Stimulated activated effector memory CD8-positive, alpha-beta T cell treated with anti-CD3 and anti-CD28 coated beads, Interleukin-12 subunit alpha, Interleukin-12 subunit beta, amount 100 ng/mL, for 72 hours (primary cell): ENCODE measurements around the gene SNAP29.
"Not testable (repeated sequence)": the region's sequence is repeated elsewhere in the genome, so short reads cannot be mapped to it uniquely, and the experiment has no call there.

ENCODE experiments used
- ATAC-seq: fragments of 150-1000 bp; cut with Tn5 transposase; 2 replicates; pipeline ENCODE4 v1.10.0; 2021
- DNase-seq, 2 donors: peaks; one replicate each; pipeline ENCODE4 v3.0.0; 2021 to 2022; ENCODE audit warnings: low spot score in 2 of 2
- H3K27ac Mint-ChIP-seq: one replicate; pipeline ENCODE4 v1.8.0; 2022; ENCODE audit warnings: mild to moderate bottlenecking, mixed read lengths
- H3K36me3 Mint-ChIP-seq: one replicate; pipeline ENCODE4 v1.8.0; 2022; ENCODE audit warnings: mild to moderate bottlenecking, mixed read lengths
- H3K4me1 Mint-ChIP-seq: one replicate; pipeline ENCODE4 v1.8.0; 2022; ENCODE audit warnings: mixed read lengths
- H3K4me3 Mint-ChIP-seq: one replicate; pipeline ENCODE4 v1.8.0; 2022; ENCODE audit warnings: mild to moderate bottlenecking, mixed read lengths
- H3K9me3 Mint-ChIP-seq: one replicate; pipeline ENCODE4 v1.8.0; 2022; ENCODE audit warnings: mixed read lengths

The SNAP29 gene

GRCh38 chr22:20918663-20919218 lies 59.9 kb downstream of the SNAP29 start:
- Mint-ChIP-seq H3K4me3 (peak overlapping the region; percentile 69), H3K27ac (peak overlapping the region; percentile 92), H3K4me1 (peaks cover 40% of the 10 kb centered on the region), H3K36me3 (peaks cover 57% of the 10 kb centered on the region), H3K9me3 (no peaks in the 10 kb centered on the region)
- no peak for ATAC-seq
- no peak for DNase-seq

GRCh38 chr22:20919718-20920117 lies 60.9 kb downstream of the SNAP29 start:
- DNase-seq (no peak), ATAC-seq (no peak)
- Mint-ChIP-seq H3K4me1 (peaks cover 44% of the 10 kb centered on the region), H3K27ac (peak overlapping the region; percentile 92), H3K4me3 (peak overlapping the region; percentile 69), H3K36me3 (peaks cover 67% of the 10 kb centered on the region), H3K9me3 (no peaks in the 10 kb centered on the region)

GRCh38 chr22:20920881-20921203 lies 62.0 kb downstream of the SNAP29 start:
- H3K36me3 Mint-ChIP-seq: peaks cover 78% of the 10 kb centered on the region
- H3K27ac Mint-ChIP-seq: no peak overlapping the region
- no peaks in the 10 kb centered on the region for H3K9me3 Mint-ChIP-seq
- peak overlapping the region; percentile 69 for H3K4me3 Mint-ChIP-seq
- ATAC-seq (no peak), DNase-seq (no peak)
- peaks cover 56% of the 10 kb centered on the region for H3K4me1 Mint-ChIP-seq

GRCh38 chr22:20922141-20922751 lies 63.4 kb downstream of the SNAP29 start:
- Mint-ChIP-seq H3K4me1 (peaks cover 56% of the 10 kb centered on the region), H3K27ac (peak overlapping the region; percentile 8), H3K9me3 (no peaks in the 10 kb centered on the region), H3K4me3 (peak overlapping the region; percentile 69), H3K36me3 (peaks cover 92% of the 10 kb centered on the region)
- ATAC-seq (no peak), DNase-seq (no peak)

- no peak for DNase-seq
- no peaks in the 10 kb centered on the region for H3K9me3 Mint-ChIP-seq
- H3K27ac Mint-ChIP-seq: no peak overlapping the region
- peaks cover 63% of the 10 kb centered on the region for H3K4me1 Mint-ChIP-seq
- H3K36me3 Mint-ChIP-seq: peaks cover 81% of the 10 kb centered on the region
- no peak overlapping the region for H3K4me3 Mint-ChIP-seq
- no peak for ATAC-seq
Observed at GRCh38 chr22:20926243-20926642, 67.4 kb downstream of the SNAP29 start.

- Mint-ChIP-seq H3K27ac (no peak overlapping the region), H3K36me3 (peaks cover 77% of the 10 kb centered on the region), H3K4me1 (peaks cover 60% of the 10 kb centered on the region), H3K4me3 (no peak overlapping the region), H3K9me3 (no peaks in the 10 kb centered on the region)
- DNase-seq (no peak), ATAC-seq (no peak)
Observed at GRCh38 chr22:20927940-20928572, 69.2 kb downstream of the SNAP29 start.

- DNase-seq (no peak), ATAC-seq (no peak)
- no peak overlapping the region for H3K27ac Mint-ChIP-seq
- no peak overlapping the region for H3K4me3 Mint-ChIP-seq
- peaks cover 78% of the 10 kb centered on the region for H3K36me3 Mint-ChIP-seq
- no peaks in the 10 kb centered on the region for H3K9me3 Mint-ChIP-seq
- H3K4me1 Mint-ChIP-seq: peaks cover 60% of the 10 kb centered on the region
Observed at GRCh38 chr22:20928573-20928967, 69.8 kb downstream of the SNAP29 start.

GRCh38 chr22:20930004-20930403 lies 71.2 kb downstream of the SNAP29 start:
- Mint-ChIP-seq H3K9me3 (no peaks in the 10 kb centered on the region), H3K4me1 (peaks cover 64% of the 10 kb centered on the region), H3K27ac (peak overlapping the region; percentile 38), H3K4me3 (no peak overlapping the region), H3K36me3 (peaks cover 78% of the 10 kb centered on the region)
- ATAC-seq: no peak
- DNase-seq: no peak

- not testable (repeated sequence) for DNase-seq, H3K9me3 Mint-ChIP-seq, ATAC-seq, H3K4me3 Mint-ChIP-seq, H3K27ac Mint-ChIP-seq
- H3K36me3 Mint-ChIP-seq: peaks cover 78% of the 10 kb centered on the region
- H3K4me1 Mint-ChIP-seq: peaks cover 63% of the 10 kb centered on the region
Observed at GRCh38 chr22:20930435-20930834, 71.6 kb downstream of the SNAP29 start.

GRCh38 chr22:20931126-20931654 lies 72.4 kb downstream of the SNAP29 start:
- H3K4me1 Mint-ChIP-seq: peaks cover 63% of the 10 kb centered on the region
- no peak overlapping the region for H3K27ac Mint-ChIP-seq
- no peak for DNase-seq
- H3K9me3 Mint-ChIP-seq: no peaks in the 10 kb centered on the region
- peaks cover 78% of the 10 kb centered on the region for H3K36me3 Mint-ChIP-seq
- H3K4me3 Mint-ChIP-seq: no peak overlapping the region
- no peak for ATAC-seq

GRCh38 chr22:20933910-20934309 lies 75.1 kb downstream of the SNAP29 start:
- H3K27ac Mint-ChIP-seq: no peak overlapping the region
- ATAC-seq (no peak), DNase-seq (no peak)
- no peak overlapping the region for H3K4me3 Mint-ChIP-seq
- H3K36me3 Mint-ChIP-seq: peaks cover 83% of the 10 kb centered on the region
- H3K9me3 Mint-ChIP-seq: no peaks in the 10 kb centered on the region
- H3K4me1 Mint-ChIP-seq: peaks cover 68% of the 10 kb centered on the region

- Mint-ChIP-seq H3K4me1 (peaks cover 67% of the 10 kb centered on the region), H3K36me3 (peaks cover 91% of the 10 kb centered on the region)
- not testable (repeated sequence) for H3K9me3 Mint-ChIP-seq, DNase-seq, H3K27ac Mint-ChIP-seq, H3K4me3 Mint-ChIP-seq, ATAC-seq
Observed at GRCh38 chr22:20935049-20935448, 76.2 kb downstream of the SNAP29 start.

GRCh38 chr22:20935780-20936539 lies 77.2 kb downstream of the SNAP29 start:
- peaks cover 73% of the 10 kb centered on the region for H3K4me1 Mint-ChIP-seq
- not testable (repeated sequence) for H3K4me3 Mint-ChIP-seq, H3K9me3 Mint-ChIP-seq, DNase-seq, ATAC-seq, H3K27ac Mint-ChIP-seq
- H3K36me3 Mint-ChIP-seq: peaks cover 91% of the 10 kb centered on the region

GRCh38 chr22:20937031-20937793 lies 78.4 kb downstream of the SNAP29 start:
- Mint-ChIP-seq H3K9me3 (no peaks in the 10 kb centered on the region), H3K27ac (peak overlapping the region; percentile 11), H3K4me3 (peak overlapping the region; percentile 51), H3K4me1 (peaks cover 77% of the 10 kb centered on the region), H3K36me3 (peaks cover 98% of the 10 kb centered on the region)
- ATAC-seq: peak; percentile 19
- DNase-seq: no peak
